Measurements from ENCODE around the gene MATCAP1.

DNA sequence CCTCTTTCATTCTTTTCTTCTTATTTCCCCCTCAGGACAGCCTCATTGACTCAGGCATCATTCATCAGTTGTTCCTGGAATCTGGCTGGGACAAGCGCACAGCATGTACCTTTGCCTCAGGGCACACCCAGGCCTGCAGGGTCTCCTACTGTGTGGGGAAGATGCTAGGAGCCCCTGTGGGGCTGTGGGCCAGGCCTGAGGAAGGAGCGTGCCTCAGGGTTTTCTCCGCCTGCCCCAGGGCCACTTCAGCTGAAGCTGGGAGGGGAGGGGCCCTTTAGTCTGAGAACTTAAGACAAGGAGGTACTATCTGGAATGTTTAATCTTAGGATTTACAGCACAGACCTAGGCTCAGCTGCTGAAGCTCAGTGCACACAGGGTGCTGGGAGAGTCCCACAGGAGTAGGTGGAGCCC is 23.1 kb upstream of the MATCAP1 start:
- TF ChIP-seq TCF12 (IDR thresholded peaks at IDR 0.05; ENCODE audit: low read depth) (no peak), EP300 (IDR thresholded peaks at IDR 0.05; ENCODE audit: borderline replicate concordance) (no peak), EGR1 (IDR thresholded peaks at IDR 0.05) (no peak), CREB1 (IDR thresholded peaks at IDR 0.05; ENCODE audit: low read depth) (no peak), YY1 (IDR thresholded peaks at IDR 0.05; ENCODE audit: low read depth) (no peak)

All from Ishikawa (cell line).